H9 (cell line): ENCODE results near the gene TMEM132D. TPM values are rescaled to one million over a fixed set of nuclear protein-coding genes. Genes with fewer than 3 reads are reported as not detected.

ENCODE experiments used
- DNase-seq: peaks from one replicate; pipeline ENCODE4 v3.0.0-alpha.2; 2017
- H2AFZ ChIP-seq: one replicate; pipeline ENCODE4 v1.6.1; 2013; ENCODE audit warnings: mild to moderate bottlenecking, low read length, control low read depth, moderate library complexity
- H2AK5ac ChIP-seq: 2 replicates; pipeline ENCODE4 v1.6.1; 2013; ENCODE audit warnings: low read length, control low read depth, mixed read lengths; ENCODE audit not compliant: insufficient read length
- H2BK120ac ChIP-seq: one replicate; pipeline ENCODE4 v1.6.1; 2013; ENCODE audit warnings: low read depth, mild to moderate bottlenecking, low read length, control low read depth, inconsistent platforms; ENCODE audit not compliant: poor library complexity, severe bottlenecking
- H2BK12ac ChIP-seq: 2 replicates; pipeline ENCODE4 v1.6.1; 2013; ENCODE audit warnings: low read length, control low read depth, mixed read lengths, low read depth; ENCODE audit not compliant: insufficient read length
- H2BK15ac ChIP-seq: 2 replicates; pipeline ENCODE4 v1.6.1; 2013; ENCODE audit warnings: low read depth, low read length, control low read depth
- H2BK20ac ChIP-seq: one replicate; pipeline ENCODE4 v1.6.1; 2013; ENCODE audit warnings: low read depth, mild to moderate bottlenecking, low read length, control low read depth, inconsistent platforms; ENCODE audit not compliant: poor library complexity, severe bottlenecking
- H2BK5ac ChIP-seq: 2 replicates; pipeline ENCODE4 v1.6.1; 2013; ENCODE audit warnings: low read length, control low read depth, mixed read lengths; ENCODE audit not compliant: insufficient read length
- H3K14ac ChIP-seq: 2 replicates; pipeline ENCODE4 v1.6.1; 2013; ENCODE audit warnings: low read length, control low read depth; ENCODE audit not compliant: insufficient read depth
- H3K18ac ChIP-seq: 2 replicates; pipeline ENCODE4 v1.6.1; 2013; ENCODE audit warnings: low read depth, mild to moderate bottlenecking, mixed read lengths, low read length, control low read depth; ENCODE audit not compliant: insufficient read length
- H3K23ac ChIP-seq: 2 replicates; pipeline ENCODE4 v1.6.1; 2013; ENCODE audit warnings: low read length, control low read depth, mixed read lengths, low read depth; ENCODE audit not compliant: insufficient read length
- H3K23me2 ChIP-seq: 2 replicates; pipeline ENCODE4 v1.6.1; 2013; ENCODE audit warnings: low read depth, mild to moderate bottlenecking, mixed read lengths, low read length, control low read depth; ENCODE audit not compliant: insufficient read length, poor library complexity, severe bottlenecking
- H3K27ac ChIP-seq: 2 replicates; pipeline ENCODE4 v1.5.1; 2013; ENCODE audit warnings: low read length, control low read depth, mixed read lengths, low read depth; ENCODE audit not compliant: insufficient read length
- H3K27me3 ChIP-seq: 2 replicates; pipeline ENCODE4 v1.6.1; 2013; ENCODE audit warnings: low read length, control low read depth, inconsistent platforms; ENCODE audit not compliant: insufficient read depth
- H3K4ac ChIP-seq: 2 replicates; pipeline ENCODE4 v1.6.1; 2013; ENCODE audit warnings: low read depth, mild to moderate bottlenecking, control low read depth, inconsistent platforms, low read length, moderate library complexity
- H3K4me1 ChIP-seq: 2 replicates; pipeline ENCODE4 v1.6.1; 2013; ENCODE audit warnings: low read length, control low read depth, inconsistent platforms; ENCODE audit not compliant: insufficient read depth
- H3K4me2 ChIP-seq: 2 replicates; pipeline ENCODE4 v1.6.1; 2013; ENCODE audit warnings: low read length, control low read depth, mixed read lengths; ENCODE audit not compliant: insufficient read length, insufficient read depth
- H3K56ac ChIP-seq: 2 replicates; pipeline ENCODE4 v1.6.1; 2013; ENCODE audit warnings: low read depth, mild to moderate bottlenecking, mixed read lengths, low read length, control low read depth; ENCODE audit not compliant: insufficient read length
- H3K79me1 ChIP-seq: 2 replicates; pipeline ENCODE4 v1.6.1; 2013; ENCODE audit warnings: low read depth, mild to moderate bottlenecking, moderate library complexity, low read length, control low read depth, inconsistent platforms; ENCODE audit not compliant: insufficient read depth, poor library complexity, severe bottlenecking
- H3K79me2 ChIP-seq: 2 replicates; pipeline ENCODE4 v1.6.1; 2013; ENCODE audit warnings: low read length, control low read depth, inconsistent platforms; ENCODE audit not compliant: insufficient read depth
- H3K9ac ChIP-seq: 2 replicates; pipeline ENCODE4 v1.6.1; 2013; ENCODE audit warnings: low read length, control low read depth, mixed read lengths; ENCODE audit not compliant: insufficient read length; ENCODE audit errors: extremely low read depth
- H3K9me3 ChIP-seq: one replicate; pipeline ENCODE4 v1.6.1; 2013; ENCODE audit warnings: low read depth, low read length, inconsistent platforms; ENCODE audit not compliant: control insufficient read depth
- H3T11ph ChIP-seq: one replicate; pipeline ENCODE4 v1.6.1; 2013; ENCODE audit warnings: mild to moderate bottlenecking, low read length, control low read depth, inconsistent platforms
- H4K20me1 ChIP-seq: one replicate; pipeline ENCODE4 v1.6.1; 2013; ENCODE audit not compliant: control insufficient read depth, insufficient read length, insufficient read depth
- H4K5ac ChIP-seq: 2 replicates; pipeline ENCODE4 v1.6.1; 2013; ENCODE audit warnings: low read depth, mild to moderate bottlenecking, mixed read lengths, low read length, control low read depth; ENCODE audit not compliant: insufficient read length
- H4K8ac ChIP-seq: replicated peaks from 2 replicates; pipeline ENCODE4 v1.6.1; 2013; ENCODE audit warnings: low read length, control low read depth, mixed read lengths, low read depth; ENCODE audit not compliant: insufficient read length
- H4K91ac ChIP-seq: 2 replicates; pipeline ENCODE4 v1.6.1; 2013; ENCODE audit warnings: low read depth, mild to moderate bottlenecking, moderate library complexity, mixed read lengths, low read length, control low read depth; ENCODE audit not compliant: insufficient read length
- H3K27ac Mint-ChIP-seq, 3 experiments: 2 replicates in 2 of 3; 3 replicates in 1 of 3; pipeline ENCODE4 v1.8.0; 2020 to 2021; ENCODE audit warnings: mixed read lengths in 3 of 3, mild to moderate bottlenecking in 1 of 3, moderate library complexity in 1 of 3
- H3K27me3 Mint-ChIP-seq: 2 replicates; pipeline ENCODE4 v1.8.0; 2021; ENCODE audit warnings: low read depth, mild to moderate bottlenecking, moderate library complexity, mixed read lengths
- H3K36me3 Mint-ChIP-seq, 3 experiments: 2 replicates in 2 of 3; 3 replicates in 1 of 3; pipeline ENCODE4 v1.8.0; 2020 to 2021; ENCODE audit warnings: low read depth in 3 of 3, mixed read lengths in 3 of 3; ENCODE audit not compliant: insufficient read depth in 1 of 3
- H3K4me1 Mint-ChIP-seq, 2 experiments: 2 replicates each; pipeline ENCODE4 v1.8.0; 2020; ENCODE audit warnings: mixed read lengths in 2 of 2
- H3K4me3 Mint-ChIP-seq, 2 experiments: 2 replicates in 1 of 2; 3 replicates in 1 of 2; pipeline ENCODE4 v1.8.0; 2020 to 2021; ENCODE audit warnings: mild to moderate bottlenecking in 2 of 2, mixed read lengths in 2 of 2, moderate library complexity in 1 of 2
- H3K9me3 Mint-ChIP-seq, 2 experiments: 2 replicates in 1 of 2; 3 replicates in 1 of 2; pipeline ENCODE4 v1.8.0; 2020; ENCODE audit warnings: mild to moderate bottlenecking in 2 of 2, mixed read lengths in 2 of 2, moderate library complexity in 1 of 2
- CTCF ChIP-seq: fragments of 200-600 bp; sonication (generic); conservative IDR thresholded peaks from 3 replicates; pipeline ENCODE4 v1.8.0; 2021; ENCODE audit warnings: antibody characterized with exemption, mild to moderate bottlenecking
- WGBS: extraction: QIAGEN DNeasy Blood & Tissue Kit; methylation state at CpG from one replicate; pipeline ENCODE4 v1.1.7; 2013; ENCODE audit warnings: missing lambda C conversion rate, low lambda C conversion rate, mixed read lengths; ENCODE audit not compliant: insufficient read length; ENCODE audit errors: extremely low coverage; 5-methylcytosine and 5-hydroxymethylcytosine counted together
- total RNA-seq: library from RNA; stranded (reverse); gene quantifications from 2 replicates; pipeline ENCODE4 v1.2.1, GENCODE V29; 2021

TMEM132D gene
- total RNA-seq, 1 experiment from 2014 or later: 6.1 TPM

- no peaks in the 10 kb centered on the region; the same call in 1 of the 2 replicates for H3K27me3 Mint-ChIP-seq
- H2BK20ac ChIP-seq: no peak overlapping the region
- no peak overlapping the region for H3K4ac ChIP-seq
- peaks cover 0 to 3% of the 10 kb centered on the region in 2 experiments; a peak in 2 of 4 replicates for H3K4me1 Mint-ChIP-seq
- H3K4me1 ChIP-seq: no peaks in the 10 kb centered on the region
- no peaks in the 10 kb centered on the region for H3K79me2 ChIP-seq
- no CpG with 5 or more reads among the region's 5 CpGs for WGBS
- H3K14ac ChIP-seq: no peak overlapping the region
- H4K20me1 ChIP-seq: no peaks in the 10 kb centered on the region
- no peak overlapping the region for H2BK12ac ChIP-seq
- H2BK15ac ChIP-seq: no peak overlapping the region
- no peak overlapping the region for H3T11ph ChIP-seq
- H3K9me3 ChIP-seq: no peaks in the 10 kb centered on the region
- no peak overlapping the region for H3K27ac Mint-ChIP-seq
- no peak overlapping the region; a peak in 1 of 5 replicates for H3K4me3 Mint-ChIP-seq
- H3K4me2 ChIP-seq: no peak overlapping the region
- H3K9me3 Mint-ChIP-seq: peaks cover 11 to 18% of the 10 kb centered on the region in 2 experiments
- no peaks in the 10 kb centered on the region for H3K23me2 ChIP-seq
- H3K27me3 ChIP-seq: no peaks in the 10 kb centered on the region; the same call in 1 of the 2 replicates
- no peak overlapping the region for H4K5ac ChIP-seq
- no peak for TF ChIP-seq CTCF
- H2AK5ac ChIP-seq: no peak overlapping the region
- no peak overlapping the region for H2BK120ac ChIP-seq
- no peak overlapping the region for H3K23ac ChIP-seq
- no peak overlapping the region for H2AFZ ChIP-seq
- no peak overlapping the region for H3K56ac ChIP-seq
- no peaks in the 10 kb centered on the region for H3K79me1 ChIP-seq
- no peak overlapping the region for H3K9ac ChIP-seq
- no peak overlapping the region for H3K27ac ChIP-seq
- H2BK5ac ChIP-seq: no peak overlapping the region
- H3K18ac ChIP-seq: no peak overlapping the region
- DNase-seq: no peak
- H4K91ac ChIP-seq: no peak overlapping the region
- H4K8ac ChIP-seq: no peak overlapping the region
- H3K36me3 Mint-ChIP-seq: peaks cover 12 to 26% (median 19%) of the 10 kb centered on the region in 3 experiments
Measured at GRCh38 chr12:129589503-129589902, 314.3 kb downstream of the TMEM132D start.
